Subcutaneous adipose tissue (tissue), 4 donors: ENCODE results near the gene CBFB. TPM values are rescaled to one million over a fixed set of nuclear protein-coding genes. Genes with fewer than 3 reads are reported as not detected.

Source experiments
- small RNA-seq: library from RNA; depleted of rRNA; stranded (forward); fragments of <200 nt; gene quantifications from one replicate; pipeline ENCODE3, GENCODE V24; 2016
- total RNA-seq, 4 donors: library from RNA; depleted of rRNA; stranded (reverse); fragments of >200 nt; gene quantifications; one replicate each; pipeline ENCODE4 v1.1.0, GENCODE V29; 2016
- TF ChIP-seq, protein P1 (sequence below): fragments of 450-650 bp; IDR thresholded peaks from one replicate; pipeline ENCODE4 v1.5.1; 2016; ENCODE audit warnings: low read depth, mild to moderate bottlenecking, control low read depth, antibody characterized with exemption, moderate library complexity

CBFB gene
- total RNA-seq, 4 donors from 2014 or later: 35.2 to 46.2 (median 42.4) TPM

GRCh38 chr16:67149276-67150046, 120.5 kb downstream of the CBFB start:
- TF ChIP-seq, protein P1, sequence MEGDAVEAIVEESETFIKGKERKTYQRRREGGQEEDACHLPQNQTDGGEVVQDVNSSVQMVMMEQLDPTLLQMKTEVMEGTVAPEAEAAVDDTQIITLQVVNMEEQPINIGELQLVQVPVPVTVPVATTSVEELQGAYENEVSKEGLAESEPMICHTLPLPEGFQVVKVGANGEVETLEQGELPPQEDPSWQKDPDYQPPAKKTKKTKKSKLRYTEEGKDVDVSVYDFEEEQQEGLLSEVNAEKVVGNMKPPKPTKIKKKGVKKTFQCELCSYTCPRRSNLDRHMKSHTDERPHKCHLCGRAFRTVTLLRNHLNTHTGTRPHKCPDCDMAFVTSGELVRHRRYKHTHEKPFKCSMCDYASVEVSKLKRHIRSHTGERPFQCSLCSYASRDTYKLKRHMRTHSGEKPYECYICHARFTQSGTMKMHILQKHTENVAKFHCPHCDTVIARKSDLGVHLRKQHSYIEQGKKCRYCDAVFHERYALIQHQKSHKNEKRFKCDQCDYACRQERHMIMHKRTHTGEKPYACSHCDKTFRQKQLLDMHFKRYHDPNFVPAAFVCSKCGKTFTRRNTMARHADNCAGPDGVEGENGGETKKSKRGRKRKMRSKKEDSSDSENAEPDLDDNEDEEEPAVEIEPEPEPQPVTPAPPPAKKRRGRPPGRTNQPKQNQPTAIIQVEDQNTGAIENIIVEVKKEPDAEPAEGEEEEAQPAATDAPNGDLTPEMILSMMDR: no peak

DNA sequence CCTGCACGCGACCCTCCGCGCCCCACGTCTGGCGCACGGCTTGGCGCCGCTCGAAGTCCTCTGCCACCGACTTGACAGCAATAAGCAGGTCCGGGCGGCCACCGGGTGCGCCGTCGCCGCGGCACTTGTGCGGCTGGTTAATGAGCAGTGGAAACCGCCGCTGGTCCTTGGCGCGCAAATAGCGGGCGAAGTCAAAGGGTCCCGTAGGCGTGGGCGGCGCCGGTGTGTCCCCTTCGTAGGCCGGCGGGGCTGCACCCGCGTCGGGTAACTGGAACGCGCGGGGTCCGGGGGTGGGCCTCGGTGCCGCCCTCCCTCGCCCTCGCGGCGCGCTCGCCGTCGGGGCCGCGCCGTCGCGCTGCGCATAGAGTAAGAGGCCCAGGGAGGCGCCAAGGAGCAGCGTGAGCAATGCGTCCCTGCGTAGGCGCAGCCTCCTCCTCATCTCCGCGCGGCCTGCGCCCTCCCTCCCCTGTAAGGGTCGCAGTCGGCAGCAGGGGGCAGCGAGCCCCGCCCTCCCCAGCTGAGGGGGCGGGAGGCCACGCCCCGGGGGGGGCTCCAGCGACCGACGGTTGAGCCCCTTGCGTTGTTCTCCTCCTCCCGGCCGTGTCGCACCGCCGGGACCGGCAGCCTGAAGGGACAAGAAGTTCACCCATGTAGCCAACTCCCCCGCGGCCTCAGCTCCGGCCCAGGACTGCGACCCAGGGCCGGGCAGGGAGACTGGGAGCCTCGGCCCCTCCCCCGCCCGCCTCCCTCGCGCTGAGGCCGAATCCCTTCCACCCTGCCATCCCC, 121.3 kb downstream of the CBFB start:
- TF ChIP-seq, protein P1: no peak

Small RNA genes lying within 50 kb of the gene (small RNA-seq; reads per million reads assigned to genes)
- not detected for gene RN7SL543P

Other genes with a start within 250 kb of the CBFB start
- under 1 TPM in 2 of 4 donors, not detected in 2; 0.33 to 0.68 TPM for gene TERB1, start 227.6 kb upstream of the CBFB start, total RNA-seq
- gene NAE1, start 198.2 kb upstream of the CBFB start, total RNA-seq: 10 to 100 TPM; 38.2 to 56.4 (median 46.4) TPM
- not detected for gene CA7, start 184.7 kb upstream of the CBFB start, total RNA-seq
- 10 to 100 TPM; 16.5 to 43.3 (median 31.1) TPM for gene PDP2, start 148.6 kb upstream of the CBFB start, total RNA-seq
- not detected for gene CDH16, start 110.3 kb upstream of the CBFB start, total RNA-seq
- gene RRAD, start 103.6 kb upstream of the CBFB start, total RNA-seq: 10 to 100 TPM in 2 of 4 donors, 1 to 10 TPM in 2; 2.4 to 15.9 (median 9.8) TPM
- 10 to 100 TPM; 59.2 to 67.0 (median 63.7) TPM for gene CIAO2B, start 94.7 kb upstream of the CBFB start, total RNA-seq
- gene CES2, start 93.6 kb upstream of the CBFB start, total RNA-seq: 10 to 100 TPM; 26.9 to 56.7 (median 35.1) TPM
- 1 to 10 TPM in 3 of 4 donors, under 1 TPM in 1; 0.16 to 3.1 (median 1.9) TPM for gene CES3, start 67.9 kb upstream of the CBFB start, total RNA-seq
- 10 to 100 TPM in 1 of 4 donors, 1 to 10 TPM in 3; 5.4 to 25.2 (median 6.6) TPM for gene CES4A, start 40.6 kb upstream of the CBFB start, total RNA-seq
- 10 to 100 TPM; 15.1 to 30.1 (median 19.1) TPM for gene PHAF1, start 80.8 kb downstream of the CBFB start, total RNA-seq
- gene B3GNT9, start 121.8 kb downstream of the CBFB start, total RNA-seq: 1 to 10 TPM; 2.8 to 5.9 (median 4.6) TPM
- 10 to 100 TPM in 3 of 4 donors, 1 to 10 TPM in 1; 6.7 to 42.3 (median 33.6) TPM for gene TRADD, start 130.8 kb downstream of the CBFB start, total RNA-seq
- gene FBXL8, start 130.8 kb downstream of the CBFB start, total RNA-seq: 10 to 100 TPM in 3 of 4 donors, 1 to 10 TPM in 1; 4.2 to 13.2 (median 11.7) TPM
- gene HSF4, start 135.6 kb downstream of the CBFB start, total RNA-seq: 10 to 100 TPM; 17.3 to 44.3 (median 35.1) TPM
- gene NOL3, start 141.4 kb downstream of the CBFB start, total RNA-seq: 100 to 1,000 TPM in 1 of 4 donors, 10 to 100 TPM in 3; 22.9 to 106 (median 57.4) TPM
- gene MATCAP1, start 154.8 kb downstream of the CBFB start, total RNA-seq: 10 to 100 TPM; 10.1 to 36.9 (median 12.5) TPM
- gene EXOC3L1, start 161.0 kb downstream of the CBFB start, total RNA-seq: 10 to 100 TPM in 1 of 4 donors, 1 to 10 TPM in 2, under 1 TPM in 1; 0.17 to 13.8 (median 1.7) TPM
- 10 to 100 TPM; 48.1 to 70.8 (median 58.9) TPM for gene E2F4, start 163.0 kb downstream of the CBFB start, total RNA-seq
- 1 to 10 TPM in 1 of 4 donors, under 1 TPM in 3; 0.51 to 1.5 (median 0.93) TPM for gene ELMO3, start 170.0 kb downstream of the CBFB start, total RNA-seq
- gene TMEM208, start 198.0 kb downstream of the CBFB start, total RNA-seq: 10 to 100 TPM; 21.9 to 36.1 (median 33.3) TPM
- gene FHOD1, start 218.3 kb downstream of the CBFB start, total RNA-seq: 10 to 100 TPM; 10.3 to 83.3 (median 20.9) TPM
- gene SLC9A5, start 219.8 kb downstream of the CBFB start, total RNA-seq: 1 to 10 TPM in 3 of 4 donors, not detected in 1; 1.0 to 2.3 (median 1.3) TPM